Natural killer cell (primary cell): Measurements from ENCODE around the gene JAML. TPM values are rescaled to one million over a fixed set of nuclear protein-coding genes. Genes with fewer than 3 reads are reported as not detected.

Source experiments
- ATAC-seq, 3 donors: fragments of 150-1000 bp in 2 of 3; fragments of 200-7000 bp in 1 of 3; cut with Tn5 transposase; 1 replicate in 1 of 3; 2 replicates in 2 of 3; pipeline ENCODE4 v1.10.0; 2021; ENCODE audit warnings: mild to moderate bottlenecking in 2 of 3, moderate library complexity in 2 of 3
- DNase-seq, 2 donors: peaks; one replicate each; pipeline versions ENCODE4 v3.0.0 to v3.0.0-alpha.2; 2013 to 2021; ENCODE audit warnings: mixed read lengths in 1 of 2
- H3K27ac ChIP-seq: one replicate; pipeline ENCODE4 v1.5.1; 2013; ENCODE audit warnings: mild to moderate bottlenecking, low read length
- H3K27me3 ChIP-seq: one replicate; pipeline ENCODE4 v1.6.1; 2013; ENCODE audit warnings: low read length; ENCODE audit not compliant: control insufficient read depth, insufficient read depth
- H3K36me3 ChIP-seq: one replicate; pipeline ENCODE4 v1.6.1; 2013; ENCODE audit warnings: low read length; ENCODE audit not compliant: control insufficient read depth, insufficient read depth
- H3K4me1 ChIP-seq: one replicate; pipeline ENCODE4 v1.6.1; 2013; ENCODE audit warnings: low read length; ENCODE audit not compliant: control insufficient read depth, insufficient read depth
- H3K4me3 ChIP-seq: one replicate; pipeline ENCODE4 v1.5.1; 2013; ENCODE audit warnings: low read length
- H3K9me3 ChIP-seq: one replicate; pipeline ENCODE4 v1.6.1; 2013; ENCODE audit warnings: low read length; ENCODE audit not compliant: control insufficient read depth, insufficient read depth
- H3K27ac Mint-ChIP-seq, 2 donors: one replicate each; pipeline ENCODE4 v1.8.0; 2022; ENCODE audit warnings: mild to moderate bottlenecking in 2 of 2, mixed read lengths in 2 of 2, moderate library complexity in 1 of 2
- H3K27me3 Mint-ChIP-seq, 2 donors: one replicate each; pipeline ENCODE4 v1.8.0; 2022; ENCODE audit warnings: low read depth in 2 of 2, mixed read lengths in 2 of 2
- H3K36me3 Mint-ChIP-seq: one replicate; pipeline ENCODE4 v1.8.0; 2022; ENCODE audit warnings: mixed read lengths
- H3K4me1 Mint-ChIP-seq, 2 donors: one replicate each; pipeline ENCODE4 v1.8.0; 2022; ENCODE audit warnings: mixed read lengths in 2 of 2
- H3K4me3 Mint-ChIP-seq: one replicate; pipeline ENCODE4 v1.8.0; 2022; ENCODE audit warnings: mild to moderate bottlenecking, moderate library complexity, mixed read lengths
- H3K9me3 Mint-ChIP-seq, 2 donors: one replicate each; pipeline ENCODE4 v1.8.0; 2022; ENCODE audit warnings: mixed read lengths in 2 of 2
- CTCF ChIP-seq: fragments of 200-600 bp; IDR thresholded peaks from one replicate; pipeline ENCODE4 v1.8.0; 2022; ENCODE audit warnings: antibody characterized with exemption
- WGBS: methylation state at CpG from one replicate; pipeline ENCODE4 v1.1.7; 2013; ENCODE audit warnings: missing lambda C conversion rate; ENCODE audit not compliant: insufficient coverage; 5-methylcytosine and 5-hydroxymethylcytosine counted together
- intact Hi-C: fragments of 100-400 bp; cut with micrococcal nuclease; formaldehyde crosslinking; loops from one replicate; pipeline ENCODE4 v1.14.2; 2022
- total RNA-seq, 4 donors: library from RNA; stranded (reverse); fragments of 120-200 nt in 1 of 4; gene quantifications; one replicate each; pipeline versions ENCODE4 v1.2.3 to v1.2.4, GENCODE V29; 2013 to 2022

JAML gene
- total RNA-seq, 3 donors from 2014 or later (not counting 1 experiment from before 2014, with no cell fraction given), result 7.1 to 27.8 (median 12.8) TPM

GRCh38 chr11:118170882-118171268 lies 53.9 kb downstream of the JAML start:
- no peak for DNase-seq
- intact Hi-C loops, result loop anchor here (1.0 to 10.0 kb wide), 4 partner anchors 26 to 744 kb away; no protein-coding TSS in a partner anchor
- H3K4me3 Mint-ChIP-seq, result no peak overlapping the region
- no peak for ATAC-seq
- 82% methylated on average over 8 of the region's 8 CpGs for WGBS
- Histone ChIP-seq H3K4me3 (no peak overlapping the region), H3K9me3 (no peaks in the 10 kb centered on the region), H3K4me1 (peaks cover 7% of the 10 kb centered on the region), H3K36me3 (no peaks in the 10 kb centered on the region), H3K27me3 (no peaks in the 10 kb centered on the region), H3K27ac (no peak overlapping the region)
- no peak overlapping the region for H3K27ac Mint-ChIP-seq
- H3K36me3 Mint-ChIP-seq, result no peaks in the 10 kb centered on the region
- peaks cover 14 to 20% of the 10 kb centered on the region in 2 donors for H3K27me3 Mint-ChIP-seq
- H3K9me3 Mint-ChIP-seq, result no peaks in the 10 kb centered on the region
- no peaks in the 10 kb centered on the region for H3K4me1 Mint-ChIP-seq
- no peak for TF ChIP-seq CTCF

GRCh38 chr11:118170231-118170630 lies 54.6 kb downstream of the JAML start:
- H3K4me1 ChIP-seq, result peaks cover 7% of the 10 kb centered on the region
- no peak overlapping the region for H3K4me3 Mint-ChIP-seq
- intact Hi-C loops, result loop anchor here (5.0 to 10.0 kb wide), 3 partner anchors 328 to 743 kb away; no protein-coding TSS in a partner anchor
- no peaks in the 10 kb centered on the region for H3K9me3 ChIP-seq
- no peaks in the 10 kb centered on the region for H3K36me3 Mint-ChIP-seq
- no peak for ATAC-seq
- 90% methylated on average over 9 of the region's 9 CpGs for whole genome bisulfite sequencing
- no peak overlapping the region for H3K27ac Mint-ChIP-seq
- no peaks in the 10 kb centered on the region for H3K36me3 ChIP-seq
- TF ChIP-seq CTCF, result no peak
- H3K4me1 Mint-ChIP-seq, result no peaks in the 10 kb centered on the region
- H3K27ac ChIP-seq, result no peak overlapping the region
- no peaks in the 10 kb centered on the region for H3K27me3 ChIP-seq
- no peaks in the 10 kb centered on the region for H3K9me3 Mint-ChIP-seq
- H3K27me3 Mint-ChIP-seq, result peaks cover 8 to 20% of the 10 kb centered on the region in 2 donors
- DNase-seq, result no peak
- H3K4me3 ChIP-seq, result no peak overlapping the region

GRCh38 chr11:118169300-118170140 lies 55.3 kb downstream of the JAML start:
- no peak overlapping the region for H3K27ac Mint-ChIP-seq
- H3K9me3 Mint-ChIP-seq, result no peaks in the 10 kb centered on the region
- no peaks in the 10 kb centered on the region for H3K4me1 Mint-ChIP-seq

More at GRCh38 chr11:118169300-118170140, 55.3 kb downstream of the JAML start:
- no peak overlapping the region for H3K4me3 Mint-ChIP-seq
- ATAC-seq (no peak), DNase-seq (no peak)
- intact Hi-C loops, result loop anchor here (5.0 to 10.0 kb wide), 3 partner anchors 327 to 742 kb away; no protein-coding TSS in a partner anchor
- Histone ChIP-seq H3K9me3 (no peaks in the 10 kb centered on the region), H3K27ac (no peak overlapping the region), H3K27me3 (no peaks in the 10 kb centered on the region), H3K36me3 (no peaks in the 10 kb centered on the region), H3K4me1 (peaks cover 7% of the 10 kb centered on the region), H3K4me3 (no peak overlapping the region)
- no peaks in the 10 kb centered on the region for H3K36me3 Mint-ChIP-seq
- WGBS, result 87% methylated on average over 7 of the region's 7 CpGs
- no peak for TF ChIP-seq CTCF
- peaks cover 7 to 18% of the 10 kb centered on the region in 2 donors for H3K27me3 Mint-ChIP-seq
